HFFc6 (cell line): ENCODE data around the gene PM20D2. TPM values are rescaled to one million over a fixed set of nuclear protein-coding genes. Genes with fewer than 3 reads are reported as not detected.

Source experiments
- total RNA-seq, 6 experiments: library from RNA; stranded (reverse); fragmentation: NEBNext Ultra II Directional; extraction: Animal tissue kit (Norgen Biotek cat#: 25700); gene quantifications; 2 replicates in 1 of 6; 3 replicates in 5 of 6; pipeline ENCODE4 v1.2.3, GENCODE V29; 2021

PM20D2 gene
- total RNA-seq, 6 experiments from 2014 or later: 3.0 to 4.9 (median 3.2) TPM

Other genes with a start within 250 kb of the PM20D2 start
- 10 to 100 TPM; 16.0 to 17.4 (median 16.8) TPM for gene RNGTT, start 182.4 kb upstream of the PM20D2 start, total RNA-seq
- gene PNRC1, start 65.3 kb upstream of the PM20D2 start, total RNA-seq: 10 to 100 TPM; 42.2 to 63.2 (median 52.8) TPM
- gene SRSF12, start 28.0 kb upstream of the PM20D2 start, total RNA-seq: not detected
- gene GABRR1, start 71.3 kb downstream of the PM20D2 start, total RNA-seq: not detected
- under 1 TPM in 4 of 6 experiments, not detected in 2; 0.10 to 0.24 (median 0.12) TPM for gene GABRR2, start 169.2 kb downstream of the PM20D2 start, total RNA-seq
- 10 to 100 TPM; 35.9 to 45.2 (median 41.9) TPM for gene UBE2J1, start 206.7 kb downstream of the PM20D2 start, total RNA-seq